OCI-LY1 (cell line): ENCODE measurements around the gene COL9A3.

Source experiments
- EZH2 ChIP-seq: fragments of 200-600 bp; sonication (generic), shearing (Covaris generic); IDR thresholded peaks from 2 replicates; pipeline ENCODE4 v1.8.0; 2017; ENCODE audit warnings: borderline replicate concordance, mixed run types, mild to moderate bottlenecking, antibody characterized with exemption, low read length, moderate library complexity, mixed read lengths
- TF ChIP-seq, protein P1 (sequence below): fragments of 200-600 bp; sonication (generic), shearing (Covaris generic); IDR thresholded peaks from 2 replicates; pipeline ENCODE4 v1.5.1; 2017; ENCODE audit warnings: mild to moderate bottlenecking, antibody characterized with exemption, low read length, moderate library complexity, mixed read lengths

DNA sequence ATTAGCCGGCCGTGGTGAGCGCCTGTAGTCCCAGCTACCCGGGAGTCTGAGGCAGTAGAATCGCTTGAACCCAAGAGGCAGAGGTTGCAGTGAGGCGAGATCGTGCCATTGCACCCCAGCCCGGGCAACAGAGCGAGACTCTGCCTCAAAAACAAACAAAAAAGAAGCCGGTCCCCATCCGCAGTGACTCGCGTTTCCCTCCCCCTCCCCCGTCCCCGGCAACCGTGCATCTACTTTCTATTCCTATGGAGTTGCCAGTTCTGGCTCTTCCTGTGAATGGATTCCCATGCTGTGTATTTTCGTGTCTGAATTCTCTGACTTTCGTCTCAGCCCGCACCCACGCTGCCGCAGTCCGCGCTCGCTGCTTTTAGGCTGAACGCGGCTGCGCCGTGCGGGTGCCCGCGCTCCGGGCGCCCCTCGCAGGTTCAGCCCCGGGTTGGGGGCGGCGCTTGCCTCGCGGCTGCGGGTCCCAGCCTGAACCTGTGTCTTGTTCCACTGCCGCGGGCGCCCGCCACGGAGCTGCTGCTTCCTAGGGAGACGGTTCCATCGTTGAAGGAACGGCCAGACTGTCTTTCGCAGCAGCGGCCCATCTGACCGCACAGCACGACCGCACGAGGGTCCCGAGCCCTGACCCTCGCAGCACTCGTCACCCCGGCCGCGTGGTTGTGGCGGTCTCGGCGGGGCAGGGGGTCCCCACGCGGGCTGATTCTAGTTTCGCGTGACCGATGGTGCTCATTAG, 21.7 kb upstream of the COL9A3 start:
- TF ChIP-seq, protein P1, sequence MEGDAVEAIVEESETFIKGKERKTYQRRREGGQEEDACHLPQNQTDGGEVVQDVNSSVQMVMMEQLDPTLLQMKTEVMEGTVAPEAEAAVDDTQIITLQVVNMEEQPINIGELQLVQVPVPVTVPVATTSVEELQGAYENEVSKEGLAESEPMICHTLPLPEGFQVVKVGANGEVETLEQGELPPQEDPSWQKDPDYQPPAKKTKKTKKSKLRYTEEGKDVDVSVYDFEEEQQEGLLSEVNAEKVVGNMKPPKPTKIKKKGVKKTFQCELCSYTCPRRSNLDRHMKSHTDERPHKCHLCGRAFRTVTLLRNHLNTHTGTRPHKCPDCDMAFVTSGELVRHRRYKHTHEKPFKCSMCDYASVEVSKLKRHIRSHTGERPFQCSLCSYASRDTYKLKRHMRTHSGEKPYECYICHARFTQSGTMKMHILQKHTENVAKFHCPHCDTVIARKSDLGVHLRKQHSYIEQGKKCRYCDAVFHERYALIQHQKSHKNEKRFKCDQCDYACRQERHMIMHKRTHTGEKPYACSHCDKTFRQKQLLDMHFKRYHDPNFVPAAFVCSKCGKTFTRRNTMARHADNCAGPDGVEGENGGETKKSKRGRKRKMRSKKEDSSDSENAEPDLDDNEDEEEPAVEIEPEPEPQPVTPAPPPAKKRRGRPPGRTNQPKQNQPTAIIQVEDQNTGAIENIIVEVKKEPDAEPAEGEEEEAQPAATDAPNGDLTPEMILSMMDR: no peak
- no peak for TF ChIP-seq EZH2
